OCI-LY3 (cell line): ENCODE data around the gene C20orf96.

Source experiments
- EZH2phosphoT487 ChIP-seq: fragments of 200-600 bp; shearing (Covaris generic); IDR thresholded peaks from 2 replicates; pipeline ENCODE4 v1.6.1; 2018; ENCODE audit warnings: antibody characterized with exemption, mixed run types, low read depth
- TF ChIP-seq, protein P1 (sequence below): fragments of 200-600, 300-600 bp; sonication (generic); IDR thresholded peaks from 2 replicates; pipeline ENCODE4 v1.5.1; 2014; ENCODE audit warnings: antibody characterized with exemption, low read length, low read depth

DNA sequence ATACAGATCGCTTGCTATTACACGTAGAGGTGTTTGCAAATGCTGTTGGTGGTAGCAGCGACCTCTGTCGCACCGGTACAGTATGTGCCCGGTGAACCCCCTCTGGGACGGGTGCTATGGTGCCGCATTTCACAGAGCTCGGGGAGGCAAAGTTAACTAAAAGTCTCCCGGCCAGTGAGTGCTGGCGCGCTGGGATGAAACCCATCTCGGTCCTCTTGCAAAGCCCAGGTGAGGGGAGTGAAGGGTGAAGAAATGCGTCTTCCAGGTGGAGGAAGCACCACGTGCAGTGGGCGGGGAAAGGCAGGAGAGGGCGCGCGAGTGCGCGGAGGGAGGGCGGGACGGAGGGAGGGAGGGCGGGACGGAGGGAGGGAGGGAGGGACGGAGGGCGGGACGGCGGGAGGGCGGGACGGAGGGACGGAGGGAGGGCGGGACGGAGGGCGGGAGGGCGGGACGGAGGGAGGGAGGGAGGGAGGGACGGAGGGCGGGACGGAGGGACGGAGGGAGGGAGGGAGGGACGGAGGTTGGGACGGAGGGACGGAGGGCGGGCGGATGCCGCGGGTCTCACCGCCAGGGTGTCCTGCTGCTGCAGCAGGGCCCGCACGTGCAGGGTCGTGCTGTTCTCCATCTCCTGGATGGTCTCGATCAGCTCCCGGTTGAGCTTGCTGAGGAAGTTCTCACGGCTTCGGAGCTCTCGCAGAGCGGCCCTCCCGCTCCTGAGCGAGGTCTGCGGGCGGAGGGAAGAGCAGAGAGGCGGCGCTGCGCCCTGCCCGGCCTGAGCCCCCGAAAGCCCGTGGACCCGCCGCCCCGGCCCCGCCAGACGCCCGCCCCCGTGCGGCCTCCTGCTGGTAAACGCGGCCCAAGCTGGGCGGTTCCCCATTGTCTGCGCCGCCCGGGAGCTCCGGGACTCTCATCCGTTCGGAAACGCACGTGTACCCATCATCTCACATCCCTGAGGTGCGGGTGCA lies 11.7 kb downstream of the C20orf96 start:
- TF ChIP-seq, protein P1, sequence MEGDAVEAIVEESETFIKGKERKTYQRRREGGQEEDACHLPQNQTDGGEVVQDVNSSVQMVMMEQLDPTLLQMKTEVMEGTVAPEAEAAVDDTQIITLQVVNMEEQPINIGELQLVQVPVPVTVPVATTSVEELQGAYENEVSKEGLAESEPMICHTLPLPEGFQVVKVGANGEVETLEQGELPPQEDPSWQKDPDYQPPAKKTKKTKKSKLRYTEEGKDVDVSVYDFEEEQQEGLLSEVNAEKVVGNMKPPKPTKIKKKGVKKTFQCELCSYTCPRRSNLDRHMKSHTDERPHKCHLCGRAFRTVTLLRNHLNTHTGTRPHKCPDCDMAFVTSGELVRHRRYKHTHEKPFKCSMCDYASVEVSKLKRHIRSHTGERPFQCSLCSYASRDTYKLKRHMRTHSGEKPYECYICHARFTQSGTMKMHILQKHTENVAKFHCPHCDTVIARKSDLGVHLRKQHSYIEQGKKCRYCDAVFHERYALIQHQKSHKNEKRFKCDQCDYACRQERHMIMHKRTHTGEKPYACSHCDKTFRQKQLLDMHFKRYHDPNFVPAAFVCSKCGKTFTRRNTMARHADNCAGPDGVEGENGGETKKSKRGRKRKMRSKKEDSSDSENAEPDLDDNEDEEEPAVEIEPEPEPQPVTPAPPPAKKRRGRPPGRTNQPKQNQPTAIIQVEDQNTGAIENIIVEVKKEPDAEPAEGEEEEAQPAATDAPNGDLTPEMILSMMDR, result no peak
- TF ChIP-seq EZH2phosphoT487, result no peak
